ENCODE data around the gene MGAT5.

DNA sequence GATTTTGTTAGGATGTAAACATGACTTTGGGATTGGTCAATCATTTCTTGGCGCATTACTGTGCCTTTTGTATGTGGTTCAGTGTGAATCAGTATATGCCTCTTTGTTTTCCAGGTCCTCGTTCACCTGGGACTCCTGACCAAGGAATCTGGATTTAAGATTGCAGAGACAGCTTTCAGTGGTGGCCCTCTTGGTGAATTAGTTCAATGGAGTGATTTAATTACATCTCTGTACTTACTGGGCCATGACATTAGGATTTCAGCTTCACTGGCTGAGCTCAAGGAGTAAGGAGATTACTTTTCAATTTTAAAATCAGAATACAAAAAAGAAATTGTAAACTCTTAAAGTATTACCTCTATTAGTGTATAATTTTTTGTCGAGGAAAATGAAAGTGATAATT lies 87.6 kb downstream of the MGAT5 start:
- TF ChIP-seq, protein P1, sequence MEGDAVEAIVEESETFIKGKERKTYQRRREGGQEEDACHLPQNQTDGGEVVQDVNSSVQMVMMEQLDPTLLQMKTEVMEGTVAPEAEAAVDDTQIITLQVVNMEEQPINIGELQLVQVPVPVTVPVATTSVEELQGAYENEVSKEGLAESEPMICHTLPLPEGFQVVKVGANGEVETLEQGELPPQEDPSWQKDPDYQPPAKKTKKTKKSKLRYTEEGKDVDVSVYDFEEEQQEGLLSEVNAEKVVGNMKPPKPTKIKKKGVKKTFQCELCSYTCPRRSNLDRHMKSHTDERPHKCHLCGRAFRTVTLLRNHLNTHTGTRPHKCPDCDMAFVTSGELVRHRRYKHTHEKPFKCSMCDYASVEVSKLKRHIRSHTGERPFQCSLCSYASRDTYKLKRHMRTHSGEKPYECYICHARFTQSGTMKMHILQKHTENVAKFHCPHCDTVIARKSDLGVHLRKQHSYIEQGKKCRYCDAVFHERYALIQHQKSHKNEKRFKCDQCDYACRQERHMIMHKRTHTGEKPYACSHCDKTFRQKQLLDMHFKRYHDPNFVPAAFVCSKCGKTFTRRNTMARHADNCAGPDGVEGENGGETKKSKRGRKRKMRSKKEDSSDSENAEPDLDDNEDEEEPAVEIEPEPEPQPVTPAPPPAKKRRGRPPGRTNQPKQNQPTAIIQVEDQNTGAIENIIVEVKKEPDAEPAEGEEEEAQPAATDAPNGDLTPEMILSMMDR (IDR thresholded peaks at IDR 0.05; ENCODE audit: low read depth, low read length): no peak
- no peak for TF ChIP-seq POLR2A (IDR thresholded peaks at IDR 0.05; ENCODE audit: extremely low read depth, insufficient read length)

All from NB4 (cell line).